HL-60 (cell line): ENCODE data around the gene NAT8L.

Experiments
- DNase-seq, 2 experiments: peaks; one replicate each; pipeline ENCODE4 v3.0.0-alpha.2; 2010 to 2020; ENCODE audit warnings: low read depth in 1 of 2, low spot score in 1 of 2
- H3K27ac ChIP-seq: fragments of 250-450 bp; sonication (Bioruptor Pico); replicated peaks from 2 replicates; pipeline ENCODE4 v1.5.1; 2020; ENCODE audit warnings: mild to moderate bottlenecking, moderate library complexity
- H3K27me3 ChIP-seq: fragments of 250-450 bp; sonication (Bioruptor Pico); 2 replicates; pipeline ENCODE4 v1.5.1; 2021; ENCODE audit warnings: mild to moderate bottlenecking, moderate library complexity; ENCODE audit not compliant: insufficient read depth, poor library complexity, severe bottlenecking
- H3K4me3 ChIP-seq: replicated peaks from 2 replicates; pipeline ENCODE4 v1.5.1; 2011; ENCODE audit warnings: mild to moderate bottlenecking, control low read depth, low read length; ENCODE audit not compliant: insufficient read depth
- CTCF ChIP-seq: IDR thresholded peaks from one replicate; pipeline ENCODE4 v1.5.1; 2011; ENCODE audit warnings: low read length, control low read depth, inconsistent platforms; ENCODE audit not compliant: insufficient read depth
- GABPA ChIP-seq: IDR thresholded peaks from 2 replicates; pipeline ENCODE4 v1.6.1; 2012; ENCODE audit warnings: low read depth
- POLR2AphosphoS5 ChIP-seq: IDR thresholded peaks from 2 replicates; pipeline ENCODE4 v1.6.1; 2012; ENCODE audit warnings: low read depth
- REST ChIP-seq: IDR thresholded peaks from 2 replicates; pipeline ENCODE4 v1.6.1; 2012; ENCODE audit warnings: low read depth; ENCODE audit not compliant: insufficient replicate concordance
- SPI1 ChIP-seq: IDR thresholded peaks from 2 replicates; pipeline ENCODE4 v1.6.1; 2012; ENCODE audit warnings: low read depth, mild to moderate bottlenecking, borderline replicate concordance

NAT8L gene

GRCh38 chr4:2069986-2070385 lies 10.9 kb downstream of the NAT8L start:
- Histone ChIP-seq H3K4me3 (no peak overlapping the region), H3K27me3 (no peaks in the 10 kb centered on the region), H3K27ac (no peak overlapping the region)
- no peak for DNase-seq
- TF ChIP-seq SPI1 (no peak), GABPA (no peak), REST (no peak), CTCF (no peak), POLR2AphosphoS5 (no peak)

- no peak for DNase-seq
- no peak overlapping the region for H3K27ac ChIP-seq
- TF ChIP-seq CTCF (no peak), POLR2AphosphoS5 (no peak), SPI1 (no peak), GABPA (no peak), REST (no peak)
- H3K4me3 ChIP-seq, result no peak overlapping the region
- no peaks in the 10 kb centered on the region for H3K27me3 ChIP-seq
Observed at GRCh38 chr4:2070421-2071251, 11.5 kb downstream of the NAT8L start.

GRCh38 chr4:2071252-2071911 lies 12.3 kb downstream of the NAT8L start:
- Histone ChIP-seq H3K4me3 (no peak overlapping the region), H3K27ac (no peak overlapping the region), H3K27me3 (no peaks in the 10 kb centered on the region)
- no peak for DNase-seq
- TF ChIP-seq REST (no peak), GABPA (no peak), SPI1 (no peak), CTCF (no peak), POLR2AphosphoS5 (no peak)
